Stimulated activated CD8-positive, alpha-beta memory T cell treated with anti-CD3 and anti-CD28 coated beads, Interleukin-12 subunit alpha, Interleukin-12 subunit beta, amount 100 ng/mL, for 4 hours (primary cell): ENCODE data around the gene HIPK3.

Experiments
- DNase-seq: peaks from one replicate; pipeline ENCODE4 v3.0.0-alpha.2; 2020; ENCODE audit warnings: low read depth

Gene HIPK3

GRCh38 chr11:33307984-33308383 lies 50.8 kb downstream of the HIPK3 start:
- no peak for DNase-seq

GRCh38 chr11:33309118-33309517 lies 51.9 kb downstream of the HIPK3 start:
- no peak for DNase-seq

GRCh38 chr11:33310720-33311500 lies 53.7 kb downstream of the HIPK3 start:
- DNase-seq: no peak

GRCh38 chr11:33311680-33312079 lies 54.5 kb downstream of the HIPK3 start:
- no peak for DNase-seq

- DNase-seq: no peak
These were observed 58.6 kb downstream of the HIPK3 start for GRCh38 chr11:33315822-33316221.

- no peak for DNase-seq
These were observed 60.5 kb downstream of the HIPK3 start for GRCh38 chr11:33317662-33318061.

- no peak for DNase-seq
These were observed 63.0 kb downstream of the HIPK3 start for GRCh38 chr11:33320016-33320813.

GRCh38 chr11:33320814-33321330 lies 63.7 kb downstream of the HIPK3 start:
- DNase-seq: no peak

- no peak for DNase-seq
These were observed 64.2 kb downstream of the HIPK3 start for GRCh38 chr11:33321422-33321821.

- DNase-seq: no peak
These were observed 66.2 kb downstream of the HIPK3 start for GRCh38 chr11:33323421-33323820.

- no peak for DNase-seq
These were observed 67.3 kb downstream of the HIPK3 start for GRCh38 chr11:33324302-33324985.

GRCh38 chr11:33325451-33325850 lies 68.3 kb downstream of the HIPK3 start:
- DNase-seq: no peak

GRCh38 chr11:33329705-33330329 lies 72.6 kb downstream of the HIPK3 start:
- DNase-seq: no peak

GRCh38 chr11:33333816-33334215 lies 76.6 kb downstream of the HIPK3 start:
- DNase-seq: no peak

GRCh38 chr11:33334627-33335026 lies 77.4 kb downstream of the HIPK3 start:
- DNase-seq: no peak

GRCh38 chr11:33339247-33339646 lies 82.1 kb downstream of the HIPK3 start:
- DNase-seq: no peak

GRCh38 chr11:33344611-33345010 lies 87.4 kb downstream of the HIPK3 start:
- DNase-seq: no peak

GRCh38 chr11:33347490-33348125 lies 90.4 kb downstream of the HIPK3 start:
- no peak for DNase-seq

- no peak for DNase-seq
These were observed 93.1 kb downstream of the HIPK3 start for GRCh38 chr11:33350287-33350686.

GRCh38 chr11:33358150-33358831 lies 101.1 kb downstream of the HIPK3 start:
- DNase-seq: no peak

- no peak for DNase-seq
These were observed 103.5 kb downstream of the HIPK3 start for GRCh38 chr11:33360642-33361041.
